Astrocyte (in vitro differentiated cells and primary cell): ENCODE measurements around the gene RAB40B.

Source experiments
- CTCF ChIP-seq: IDR thresholded peaks from 2 replicates; pipeline ENCODE4 v1.5.1; 2011; ENCODE audit warnings: low read depth, mild to moderate bottlenecking, inconsistent platforms, low read length, moderate library complexity; ENCODE audit not compliant: insufficient read depth
- EZH2 ChIP-seq: IDR thresholded peaks from 2 replicates; pipeline ENCODE4 v1.6.1; 2012; ENCODE audit warnings: mild to moderate bottlenecking, low read length, inconsistent platforms; ENCODE audit not compliant: insufficient read depth

- TF ChIP-seq CTCF (no peak), EZH2 (no peak)
Measured at GRCh38 chr17:82684228-82684841, 14.2 kb downstream of the RAB40B start.
